Stimulated activated CD4-positive, alpha-beta T cell treated with anti-CD3 and anti-CD28 coated beads, Interleukin-1b, Interleukin-23, amount 100 ng/mL, for 1 hour (primary cell): ENCODE results near the gene ZBED4.

ENCODE experiments used
- DNase-seq, 2 donors: peaks; one replicate each; pipeline ENCODE4 v3.0.0-alpha.2; 2020; ENCODE audit warnings: low read depth in 2 of 2

The ZBED4 gene

DNA sequence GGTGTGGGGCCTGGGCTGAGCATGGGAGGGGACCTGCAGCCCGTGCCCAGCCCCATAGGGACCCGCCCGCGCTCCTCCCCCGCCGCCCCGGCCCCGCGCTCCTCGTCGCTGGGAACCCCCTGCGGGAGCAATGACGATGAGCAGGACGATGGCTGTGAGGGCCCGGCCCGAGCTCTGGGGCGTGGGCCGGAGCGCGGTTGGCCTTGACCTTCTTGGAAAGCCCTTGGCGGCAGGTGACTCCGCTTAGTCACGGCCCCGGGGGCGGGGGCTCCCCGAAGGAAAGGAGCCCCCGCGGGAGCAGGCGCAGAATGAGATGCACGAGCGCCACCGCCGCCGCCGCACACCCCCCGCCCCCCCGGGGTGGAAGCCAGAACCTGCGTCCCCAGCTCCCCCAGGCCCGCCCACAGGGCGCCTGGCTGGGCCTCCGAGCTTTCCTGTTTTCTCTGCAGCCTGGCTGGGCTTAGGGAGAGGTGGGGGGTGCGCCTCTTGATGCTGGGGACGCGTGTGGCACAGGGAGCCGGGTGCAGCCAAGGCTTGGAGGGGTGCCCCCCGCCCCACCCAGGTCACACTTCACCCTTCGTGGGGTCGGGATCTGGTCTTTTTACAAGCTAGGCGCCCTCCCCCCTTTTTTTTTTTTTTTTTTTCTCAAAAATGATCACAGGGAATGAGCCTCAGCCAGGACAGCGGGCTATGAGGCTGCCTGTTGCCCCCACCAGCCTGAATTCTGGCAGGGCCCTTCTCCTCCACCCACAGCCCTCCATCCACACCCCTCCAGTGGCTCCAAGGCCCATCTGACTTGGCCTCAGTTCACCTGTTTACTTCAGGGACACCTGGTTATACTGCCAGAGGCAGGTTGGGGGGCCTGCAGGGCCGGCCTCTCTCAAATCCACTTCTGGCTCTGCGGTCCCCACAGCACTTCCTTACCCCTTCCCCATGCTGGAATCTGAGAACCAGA is 82.7 kb downstream of the ZBED4 start:
- peak; percentile 87 to 97 for DNase-seq

DNA sequence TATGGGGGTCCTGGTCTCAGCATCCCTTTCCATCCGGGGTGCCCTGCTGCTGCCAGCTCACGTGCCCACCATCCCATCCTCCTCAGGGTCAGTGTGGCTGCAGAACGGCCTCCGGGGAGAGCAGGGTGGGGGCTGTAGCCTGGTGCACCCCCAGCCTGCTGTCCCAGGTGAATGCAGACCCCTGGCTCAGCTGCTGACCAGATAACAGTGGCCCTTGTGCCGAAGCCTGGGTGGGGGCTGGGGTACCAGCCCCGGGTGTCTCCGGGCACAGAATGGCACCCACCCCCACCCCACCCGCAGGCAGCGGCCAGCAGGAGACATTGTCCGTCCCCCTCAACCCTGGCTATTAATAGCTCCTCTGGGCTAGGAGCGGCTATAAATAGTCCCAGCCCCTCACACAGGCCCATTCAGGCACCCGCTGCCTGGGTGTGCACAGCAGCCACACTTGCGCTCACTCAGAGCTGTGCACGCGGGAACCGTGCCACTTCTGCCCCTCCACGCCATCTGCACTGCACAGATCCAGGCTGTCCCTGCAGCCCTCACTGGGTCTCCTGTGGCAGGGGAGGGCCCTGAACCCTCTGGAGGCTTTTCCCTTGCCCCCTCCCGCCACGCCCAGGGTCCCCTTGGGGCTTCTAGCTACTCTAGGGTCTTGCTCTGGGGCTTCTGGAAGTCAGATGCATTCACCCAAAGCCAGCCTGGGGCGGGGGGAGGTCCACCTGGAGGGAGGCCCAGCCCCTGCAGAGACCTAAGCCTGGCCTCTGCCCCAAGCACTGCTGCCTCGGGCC is 83.5 kb downstream of the ZBED4 start:
- DNase-seq = no peak

DNA sequence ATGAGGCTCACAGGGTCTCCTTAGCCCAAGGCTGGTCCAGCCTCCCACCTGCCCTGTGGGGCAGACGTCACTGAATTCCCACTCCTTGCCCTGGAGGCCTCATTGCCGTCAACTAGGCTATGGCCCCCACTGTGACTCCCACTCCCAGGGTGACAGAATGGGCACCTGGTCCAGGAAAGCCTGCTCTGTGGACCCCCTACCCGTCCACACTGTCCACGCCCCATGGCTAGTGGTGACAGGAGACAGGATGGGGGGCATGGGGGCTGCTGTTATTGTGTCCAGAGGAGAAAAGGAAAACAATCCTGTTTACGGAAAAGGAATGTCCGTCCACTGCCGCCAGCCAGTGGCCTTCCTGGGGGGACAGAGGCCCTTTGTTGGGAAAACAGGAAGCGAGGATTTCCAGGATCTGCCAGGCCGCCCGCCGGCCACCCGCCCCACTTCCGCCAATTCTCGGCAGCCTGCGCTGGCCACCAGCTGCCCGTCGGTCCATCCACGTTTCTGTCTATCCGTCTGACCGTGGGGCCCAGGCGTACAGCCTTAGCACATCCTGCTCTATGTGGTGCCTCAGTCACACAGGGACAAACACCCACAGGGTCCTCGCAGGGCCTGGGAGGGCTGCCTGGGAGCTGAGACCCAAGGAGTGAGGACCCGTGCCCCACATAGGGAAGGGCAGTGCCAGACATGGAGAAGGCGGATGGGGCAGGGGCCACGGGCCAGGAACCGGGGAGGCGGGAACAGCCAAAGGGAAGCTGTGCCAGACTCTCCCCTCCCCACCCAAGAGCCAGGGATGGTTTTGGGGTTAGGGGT is 84.3 kb downstream of the ZBED4 start:
- no peak for DNase-seq

DNA sequence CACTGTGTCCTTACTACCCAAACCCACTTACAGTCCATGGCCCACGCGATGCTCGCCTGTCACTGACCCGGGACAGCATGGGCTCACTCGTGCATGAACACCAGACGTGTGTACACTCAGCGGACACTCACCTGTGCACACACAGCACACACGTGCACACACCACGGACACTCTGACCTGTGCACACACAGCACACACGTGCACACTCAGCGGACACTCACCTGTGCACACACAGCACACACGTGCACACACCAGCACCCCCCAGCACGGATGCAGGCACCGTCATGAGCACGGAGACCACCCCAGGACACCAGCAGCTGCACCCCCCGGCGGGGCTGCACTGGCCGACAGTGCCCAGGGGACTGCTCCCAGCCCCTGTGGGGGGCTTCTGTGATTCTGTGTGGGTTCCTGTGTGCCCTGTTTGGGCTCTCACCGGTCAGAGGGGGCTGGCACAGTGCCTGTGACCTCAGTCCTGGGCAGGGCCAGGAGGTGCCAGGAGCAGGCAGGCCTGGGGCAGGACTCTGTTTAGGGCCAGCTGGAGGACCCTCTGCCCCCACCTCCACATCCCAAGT is 85.0 kb downstream of the ZBED4 start:
- DNase-seq = no peak
